ENCODE results near the gene MAST2. TPM values are rescaled to one million over a fixed set of nuclear protein-coding genes. Genes with fewer than 3 reads are reported as not detected.
"Not testable (repeated sequence)": the region's sequence is repeated elsewhere in the genome, so short reads cannot be mapped to it uniquely, and the experiment has no call there.

MAST2 gene
- total RNA-seq, 1 experiment from 2014 or later: 77.0 TPM

- no peak overlapping the region for H3K27ac ChIP-seq (ENCODE audit: low read length)
- no TSS peak for BruUV-seq (replicated peaks)
- no peaks in the 10 kb centered on the region for H3K27me3 ChIP-seq (ENCODE audit: control insufficient read depth, insufficient read depth, low read length)
- intact Hi-C loops (cut with micrococcal nuclease; ENCODE audit: unreplicated experiment): no loop called here
- DNase-seq (ENCODE audit: low read depth, low spot score) (no peak), ATAC-seq (no peak)
- no peaks in the 10 kb centered on the region for H3K9me3 ChIP-seq (ENCODE audit: control insufficient read depth, insufficient read depth, low read depth, low read length)
- in situ Hi-C loops (cut with HindIII; ENCODE audit: low pct_unique_long_range_greater_than_20kb, low sequenced_read_pairs): loop anchor here (25.0 kb wide), 1 partner anchor 170 kb away; the partner anchor contains the start of genes GPBP1L1 and TMEM69
- no peak overlapping the region for H3K4me3 ChIP-seq (ENCODE audit: low read depth in 2 of 2, low read length in 2 of 2)
- H3K36me3 ChIP-seq (ENCODE audit: control insufficient read depth, insufficient read depth, low read length): no peaks in the 10 kb centered on the region
- ChIA-PET POLR2A (no interaction called here), CTCF (interaction anchor here (0.6 kb wide), 1 partner anchor 137 kb away, joined by 7 read pairs; no protein-coding TSS in a partner anchor)
- TF ChIP-seq SIN3A (IDR thresholded peaks at IDR 0.05; ENCODE audit: borderline replicate concordance, insufficient read depth, low read depth, low read length): no peak
- no peak for TF ChIP-seq POLR2AphosphoS5 (IDR thresholded peaks at IDR 0.05; ENCODE audit: low read depth, low read length)
- TF ChIP-seq CTCF (IDR thresholded peaks at IDR 0.05): no peak
- TF ChIP-seq TCF7L2 (IDR thresholded peaks at IDR 0.05; ENCODE audit: low read depth, low read length): no peak
- TF ChIP-seq, protein P1, sequence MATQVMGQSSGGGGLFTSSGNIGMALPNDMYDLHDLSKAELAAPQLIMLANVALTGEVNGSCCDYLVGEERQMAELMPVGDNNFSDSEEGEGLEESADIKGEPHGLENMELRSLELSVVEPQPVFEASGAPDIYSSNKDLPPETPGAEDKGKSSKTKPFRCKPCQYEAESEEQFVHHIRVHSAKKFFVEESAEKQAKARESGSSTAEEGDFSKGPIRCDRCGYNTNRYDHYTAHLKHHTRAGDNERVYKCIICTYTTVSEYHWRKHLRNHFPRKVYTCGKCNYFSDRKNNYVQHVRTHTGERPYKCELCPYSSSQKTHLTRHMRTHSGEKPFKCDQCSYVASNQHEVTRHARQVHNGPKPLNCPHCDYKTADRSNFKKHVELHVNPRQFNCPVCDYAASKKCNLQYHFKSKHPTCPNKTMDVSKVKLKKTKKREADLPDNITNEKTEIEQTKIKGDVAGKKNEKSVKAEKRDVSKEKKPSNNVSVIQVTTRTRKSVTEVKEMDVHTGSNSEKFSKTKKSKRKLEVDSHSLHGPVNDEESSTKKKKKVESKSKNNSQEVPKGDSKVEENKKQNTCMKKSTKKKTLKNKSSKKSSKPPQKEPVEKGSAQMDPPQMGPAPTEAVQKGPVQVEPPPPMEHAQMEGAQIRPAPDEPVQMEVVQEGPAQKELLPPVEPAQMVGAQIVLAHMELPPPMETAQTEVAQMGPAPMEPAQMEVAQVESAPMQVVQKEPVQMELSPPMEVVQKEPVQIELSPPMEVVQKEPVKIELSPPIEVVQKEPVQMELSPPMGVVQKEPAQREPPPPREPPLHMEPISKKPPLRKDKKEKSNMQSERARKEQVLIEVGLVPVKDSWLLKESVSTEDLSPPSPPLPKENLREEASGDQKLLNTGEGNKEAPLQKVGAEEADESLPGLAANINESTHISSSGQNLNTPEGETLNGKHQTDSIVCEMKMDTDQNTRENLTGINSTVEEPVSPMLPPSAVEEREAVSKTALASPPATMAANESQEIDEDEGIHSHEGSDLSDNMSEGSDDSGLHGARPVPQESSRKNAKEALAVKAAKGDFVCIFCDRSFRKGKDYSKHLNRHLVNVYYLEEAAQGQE (IDR thresholded peaks at IDR 0.05; ENCODE audit: insufficient read depth in 1 of 2, low read depth in 2 of 2, low read length in 1 of 2): no peak
- 0 out of 2 replicates have a peak, but pooled peaks cover 4% of the 10 kb centered on the region for H3K4me1 ChIP-seq (ENCODE audit: control insufficient read depth, insufficient read depth, low read length)
Observed at GRCh38 chr1:45857101-45857700, 53.8 kb downstream of the MAST2 start.

DNA sequence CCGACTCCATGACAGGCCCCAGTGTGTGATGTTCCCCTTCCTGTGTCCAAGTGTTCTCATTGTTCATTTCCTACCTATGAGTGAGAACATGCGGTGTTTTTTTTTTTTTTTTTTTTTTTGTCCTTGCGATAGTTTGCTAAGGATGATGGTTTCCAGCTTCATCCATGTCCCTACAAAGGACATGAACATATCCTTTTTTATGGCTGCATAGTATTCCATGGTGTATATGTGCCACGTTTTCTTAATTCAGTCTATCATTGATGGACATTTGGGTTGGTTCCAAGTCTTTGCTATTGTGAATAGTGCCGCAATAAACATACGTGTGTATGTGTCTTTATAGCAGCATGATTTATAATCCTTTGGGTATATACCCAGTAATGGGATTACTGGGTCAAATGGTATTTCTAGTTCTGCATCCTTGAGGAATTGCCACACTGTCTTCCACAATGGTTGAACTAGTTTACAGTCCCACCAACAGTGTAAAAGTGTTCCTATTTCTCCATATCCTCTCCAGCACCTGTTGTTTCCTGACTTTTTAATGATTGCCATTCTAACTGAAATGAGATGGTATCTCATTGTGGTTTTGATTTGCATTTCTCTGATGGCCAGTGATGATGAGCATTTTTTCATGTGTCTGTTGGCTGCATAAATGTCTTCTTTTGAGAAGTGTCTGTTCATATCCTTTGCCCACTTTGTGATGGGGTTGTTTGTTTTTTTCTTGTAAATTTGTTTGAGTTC lies 54.5 kb downstream of the MAST2 start:
- in situ Hi-C loops (cut with HindIII; ENCODE audit: low pct_unique_long_range_greater_than_20kb, low sequenced_read_pairs): loop anchor here (25.0 kb wide), 1 partner anchor 171 kb away; the partner anchor contains the start of genes GPBP1L1 and TMEM69
- DNase-seq (ENCODE audit: low read depth, low spot score); intact Hi-C loops (cut with micrococcal nuclease; ENCODE audit: unreplicated experiment); ATAC-seq; H3K36me3 ChIP-seq (ENCODE audit: control insufficient read depth, insufficient read depth, low read length); POLR2A ChIA-PET; H3K4me1 ChIP-seq (ENCODE audit: control insufficient read depth, insufficient read depth, low read length); BruUV-seq (replicated peaks); H3K9me3 ChIP-seq (ENCODE audit: control insufficient read depth, insufficient read depth, low read depth, low read length); CTCF ChIA-PET; H3K27ac ChIP-seq (ENCODE audit: low read length); H3K4me3 ChIP-seq (ENCODE audit: low read depth in 2 of 2, low read length in 2 of 2); H3K27me3 ChIP-seq (ENCODE audit: control insufficient read depth, insufficient read depth, low read length): not testable (repeated sequence)

DNA sequence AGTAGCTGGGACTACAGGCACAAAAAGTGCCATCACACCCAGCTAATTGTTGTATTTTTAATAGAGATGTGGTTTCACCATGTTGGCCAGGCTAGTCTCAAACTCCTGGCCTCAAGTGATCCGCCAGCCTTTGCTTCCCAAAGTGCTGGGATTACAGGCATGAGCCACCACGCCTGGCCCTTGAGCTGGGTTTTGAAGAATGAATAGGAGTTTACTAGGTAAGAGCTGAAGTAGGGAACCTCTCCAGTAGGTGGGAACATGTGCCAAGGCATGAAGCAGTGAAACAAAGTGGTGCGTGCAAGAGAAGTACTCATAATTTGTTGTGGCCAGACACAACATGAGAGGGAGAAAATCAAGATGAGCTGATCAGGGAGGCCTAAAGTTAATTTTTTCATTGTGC lies 55.8 kb downstream of the MAST2 start:
- no peak overlapping the region for H3K4me3 ChIP-seq (ENCODE audit: low read depth in 2 of 2, low read length in 2 of 2)
- ChIA-PET CTCF (interaction anchor here (0.6 kb wide), 1 partner anchor 56 kb away, joined by 4 read pairs; the partner anchor contains the start of gene MAST2), POLR2A (no interaction called here)
- no TSS peak for BruUV-seq (replicated peaks)
- H3K9me3 ChIP-seq (ENCODE audit: control insufficient read depth, insufficient read depth, low read depth, low read length): no peaks in the 10 kb centered on the region
- no peak for TF ChIP-seq POLR2AphosphoS5 (IDR thresholded peaks at IDR 0.05; ENCODE audit: low read depth, low read length)
- no peak for TF ChIP-seq SIN3A (IDR thresholded peaks at IDR 0.05; ENCODE audit: borderline replicate concordance, insufficient read depth, low read depth, low read length)
- TF ChIP-seq CTCF (IDR thresholded peaks at IDR 0.05): no peak
- TF ChIP-seq, protein P1 (IDR thresholded peaks at IDR 0.05; ENCODE audit: insufficient read depth in 1 of 2, low read depth in 2 of 2, low read length in 1 of 2): no peak
- TF ChIP-seq TCF7L2 (IDR thresholded peaks at IDR 0.05; ENCODE audit: low read depth, low read length): no peak
- no peak overlapping the region for H3K27ac ChIP-seq (ENCODE audit: low read length)
- peaks cover 9% of the 10 kb centered on the region for H3K4me1 ChIP-seq (ENCODE audit: control insufficient read depth, insufficient read depth, low read length)
- H3K27me3 ChIP-seq (ENCODE audit: control insufficient read depth, insufficient read depth, low read length): no peaks in the 10 kb centered on the region
- H3K36me3 ChIP-seq (ENCODE audit: control insufficient read depth, insufficient read depth, low read length): no peaks in the 10 kb centered on the region
- ATAC-seq: no peak
- in situ Hi-C loops (cut with HindIII; ENCODE audit: low pct_unique_long_range_greater_than_20kb, low sequenced_read_pairs): loop anchor here (25.0 kb wide), 1 partner anchor 172 kb away; the partner anchor contains the start of genes GPBP1L1 and TMEM69
- DNase-seq (ENCODE audit: low read depth, low spot score): no peak
- intact Hi-C loops (cut with micrococcal nuclease; ENCODE audit: unreplicated experiment): no loop called here
